DND-41 (cell line): Measurements from ENCODE around the gene ACTR3C.
"Not testable (repeated sequence)": the region's sequence is repeated elsewhere in the genome, so short reads cannot be mapped to it uniquely, and the experiment has no call there.

Source experiments
- ATAC-seq: fragments of 200-7000 bp; cut with Tn5 transposase; 3 replicates; pipeline ENCODE4 v1.9.1; 2021; ENCODE audit warnings: low read depth; ENCODE audit not compliant: insufficient read depth
- DNase-seq: peaks from one replicate; pipeline ENCODE4 v3.0.0-alpha.2; 2020
- H2AFZ ChIP-seq: 2 replicates; pipeline ENCODE4 v1.6.0; 2012; ENCODE audit warnings: low read depth, low read length
- H3K27ac ChIP-seq: 2 replicates; pipeline ENCODE4 v1.5.1; 2012; ENCODE audit warnings: low read length, inconsistent platforms
- H3K27me3 ChIP-seq: fragments of 200-600 bp; sonication (generic); 2 replicates; pipeline ENCODE4 v1.6.0; 2012; ENCODE audit warnings: low read length, mild to moderate bottlenecking, inconsistent platforms; ENCODE audit not compliant: insufficient read depth, poor library complexity
- H3K36me3 ChIP-seq: 2 replicates; pipeline ENCODE4 v1.5.1; 2012; ENCODE audit warnings: low read length, inconsistent platforms; ENCODE audit not compliant: insufficient read depth
- H3K4me1 ChIP-seq: 2 replicates; pipeline ENCODE4 v1.5.1; 2012; ENCODE audit warnings: mild to moderate bottlenecking, low read length; ENCODE audit not compliant: insufficient read depth
- H3K4me2 ChIP-seq: 2 replicates; pipeline ENCODE4 v1.6.0; 2012; ENCODE audit warnings: mild to moderate bottlenecking, moderate library complexity, low read length, inconsistent platforms; ENCODE audit not compliant: insufficient read depth
- H3K4me3 ChIP-seq, 2 experiments: fragments of 200-600 bp in 1 of 2; shearing (Covaris generic) in 1 of 2; 2 replicates each; pipeline ENCODE4 v1.5.1; 2012 to 2016; ENCODE audit warnings: inconsistent platforms in 2 of 2, low read length in 2 of 2, mild to moderate bottlenecking in 2 of 2, low read depth in 1 of 2, moderate library complexity in 1 of 2
- H3K79me2 ChIP-seq: 2 replicates; pipeline ENCODE4 v1.6.0; 2012; ENCODE audit warnings: low read length, inconsistent platforms; ENCODE audit not compliant: insufficient read depth
- H3K9ac ChIP-seq: 2 replicates; pipeline ENCODE4 v1.6.0; 2012; ENCODE audit warnings: low read depth, mild to moderate bottlenecking, inconsistent platforms, low read length, moderate library complexity
- H3K9me3 ChIP-seq: 2 replicates; pipeline ENCODE4 v1.5.1; 2012; ENCODE audit warnings: low read length, moderate library complexity, mild to moderate bottlenecking, inconsistent platforms; ENCODE audit not compliant: insufficient read depth, severe bottlenecking
- H4K20me1 ChIP-seq: 2 replicates; pipeline ENCODE4 v1.6.0; 2012; ENCODE audit warnings: low read length; ENCODE audit not compliant: insufficient read depth
- EZH2 ChIP-seq: IDR thresholded peaks from 3 replicates; pipeline ENCODE4 v1.6.1; 2012; ENCODE audit warnings: borderline replicate concordance, low read depth, mild to moderate bottlenecking, moderate library complexity, low read length, inconsistent platforms; ENCODE audit not compliant: severe bottlenecking
- TF ChIP-seq, protein P1 (sequence below): IDR thresholded peaks from 2 replicates; pipeline ENCODE4 v1.5.1; 2012; ENCODE audit warnings: borderline replicate concordance, low read length, moderate library complexity, mild to moderate bottlenecking; ENCODE audit not compliant: poor library complexity, severe bottlenecking; ENCODE audit errors: extremely low read depth

The ACTR3C gene

DNA sequence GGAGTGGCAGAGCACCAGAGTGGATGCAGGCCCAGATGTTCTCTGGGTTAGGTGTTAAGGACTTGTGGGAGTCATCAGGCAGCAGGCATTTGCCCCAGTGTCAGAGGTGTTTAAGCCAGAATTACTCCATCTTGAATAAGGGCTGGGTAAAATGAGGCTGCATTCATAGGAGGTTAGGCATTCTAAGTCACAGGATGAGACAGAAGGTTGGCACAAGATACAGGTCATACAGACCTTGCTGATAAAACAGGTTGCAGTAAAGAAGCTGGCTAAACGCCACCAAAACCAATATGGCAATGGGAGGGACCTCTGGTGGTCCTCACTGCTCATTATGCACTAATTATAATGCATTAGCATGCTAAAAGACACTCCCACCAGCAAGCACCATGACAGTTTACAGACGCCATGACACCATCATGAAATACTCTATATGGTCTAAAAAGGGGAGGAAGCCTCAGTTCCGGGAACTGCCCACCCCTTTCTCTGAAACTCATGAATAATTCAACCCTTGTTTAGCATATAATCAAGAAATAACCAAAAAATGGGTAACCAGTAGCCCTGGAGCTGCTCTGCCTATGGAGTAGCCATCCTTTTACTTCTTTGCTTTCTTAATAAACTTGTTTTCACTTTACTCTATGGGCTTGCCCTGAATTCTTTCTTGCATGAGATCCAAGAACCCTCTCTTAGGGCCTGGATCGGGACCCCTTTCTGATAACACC lies 1.1 kb downstream of the ACTR3C start:
- H3K9me3 ChIP-seq, result no peaks in the 10 kb centered on the region
- H3K36me3 ChIP-seq, result peaks cover 36% of the 10 kb centered on the region
- H2AFZ ChIP-seq, result peak overlapping the region; percentile 96
- ATAC-seq (peak; percentile 55), DNase-seq (peak; percentile 78)
- peak overlapping the region; percentile 99 for H3K27ac ChIP-seq
- H3K9ac ChIP-seq, result peak overlapping the region; percentile 98
- peaks cover 15% of the 10 kb centered on the region for H4K20me1 ChIP-seq
- H3K4me2 ChIP-seq, result peak overlapping the region; percentile 84
- no peaks in the 10 kb centered on the region for H3K27me3 ChIP-seq
- H3K79me2 ChIP-seq, result peaks cover 57% of the 10 kb centered on the region
- TF ChIP-seq, protein P1, sequence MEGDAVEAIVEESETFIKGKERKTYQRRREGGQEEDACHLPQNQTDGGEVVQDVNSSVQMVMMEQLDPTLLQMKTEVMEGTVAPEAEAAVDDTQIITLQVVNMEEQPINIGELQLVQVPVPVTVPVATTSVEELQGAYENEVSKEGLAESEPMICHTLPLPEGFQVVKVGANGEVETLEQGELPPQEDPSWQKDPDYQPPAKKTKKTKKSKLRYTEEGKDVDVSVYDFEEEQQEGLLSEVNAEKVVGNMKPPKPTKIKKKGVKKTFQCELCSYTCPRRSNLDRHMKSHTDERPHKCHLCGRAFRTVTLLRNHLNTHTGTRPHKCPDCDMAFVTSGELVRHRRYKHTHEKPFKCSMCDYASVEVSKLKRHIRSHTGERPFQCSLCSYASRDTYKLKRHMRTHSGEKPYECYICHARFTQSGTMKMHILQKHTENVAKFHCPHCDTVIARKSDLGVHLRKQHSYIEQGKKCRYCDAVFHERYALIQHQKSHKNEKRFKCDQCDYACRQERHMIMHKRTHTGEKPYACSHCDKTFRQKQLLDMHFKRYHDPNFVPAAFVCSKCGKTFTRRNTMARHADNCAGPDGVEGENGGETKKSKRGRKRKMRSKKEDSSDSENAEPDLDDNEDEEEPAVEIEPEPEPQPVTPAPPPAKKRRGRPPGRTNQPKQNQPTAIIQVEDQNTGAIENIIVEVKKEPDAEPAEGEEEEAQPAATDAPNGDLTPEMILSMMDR, result no peak
- TF ChIP-seq EZH2, result no peak
- H3K4me3 ChIP-seq, result peak overlapping the region; percentile 65 to 94
- peaks cover 40% of the 10 kb centered on the region for H3K4me1 ChIP-seq

DNA sequence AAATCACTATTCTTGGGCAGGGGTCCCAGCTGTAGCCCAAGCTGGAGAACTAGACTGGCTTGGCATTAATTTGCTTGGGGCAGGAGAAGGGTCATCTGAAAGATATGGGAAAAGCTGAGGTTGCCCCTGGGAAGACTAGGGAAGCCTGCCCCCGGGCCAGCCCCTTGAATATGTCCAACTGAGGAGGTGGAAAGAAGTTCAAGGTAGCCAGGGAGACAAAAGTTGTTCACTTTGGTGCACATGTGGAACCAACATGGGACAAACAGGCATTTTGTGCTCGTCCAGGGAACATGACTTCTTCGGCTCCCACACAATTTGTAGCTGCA lies 1.6 kb downstream of the ACTR3C start:
- H3K4me3 ChIP-seq, result peak overlapping the region in 1 of 2 experiments; percentile 94; a peak in 3 of 4 replicates
- peaks cover 30% of the 10 kb centered on the region for H3K36me3 ChIP-seq
- no peaks in the 10 kb centered on the region for H3K27me3 ChIP-seq
- DNase-seq, result no peak
- 0 out of 2 replicates have a peak overlapping the region, but pooled peaks have one; percentile 96 for H2AFZ ChIP-seq
- no peaks in the 10 kb centered on the region for H3K9me3 ChIP-seq
- no peak for TF ChIP-seq EZH2
- TF ChIP-seq, protein P1, result no peak
- peak overlapping the region; percentile 98 for H3K9ac ChIP-seq
- peaks cover 52% of the 10 kb centered on the region for H3K79me2 ChIP-seq
- peaks cover 15% of the 10 kb centered on the region for H4K20me1 ChIP-seq
- peak overlapping the region; percentile 84 for H3K4me2 ChIP-seq
- peaks cover 38% of the 10 kb centered on the region for H3K4me1 ChIP-seq
- H3K27ac ChIP-seq, result peak overlapping the region; percentile 99
- no peak for ATAC-seq

DNA sequence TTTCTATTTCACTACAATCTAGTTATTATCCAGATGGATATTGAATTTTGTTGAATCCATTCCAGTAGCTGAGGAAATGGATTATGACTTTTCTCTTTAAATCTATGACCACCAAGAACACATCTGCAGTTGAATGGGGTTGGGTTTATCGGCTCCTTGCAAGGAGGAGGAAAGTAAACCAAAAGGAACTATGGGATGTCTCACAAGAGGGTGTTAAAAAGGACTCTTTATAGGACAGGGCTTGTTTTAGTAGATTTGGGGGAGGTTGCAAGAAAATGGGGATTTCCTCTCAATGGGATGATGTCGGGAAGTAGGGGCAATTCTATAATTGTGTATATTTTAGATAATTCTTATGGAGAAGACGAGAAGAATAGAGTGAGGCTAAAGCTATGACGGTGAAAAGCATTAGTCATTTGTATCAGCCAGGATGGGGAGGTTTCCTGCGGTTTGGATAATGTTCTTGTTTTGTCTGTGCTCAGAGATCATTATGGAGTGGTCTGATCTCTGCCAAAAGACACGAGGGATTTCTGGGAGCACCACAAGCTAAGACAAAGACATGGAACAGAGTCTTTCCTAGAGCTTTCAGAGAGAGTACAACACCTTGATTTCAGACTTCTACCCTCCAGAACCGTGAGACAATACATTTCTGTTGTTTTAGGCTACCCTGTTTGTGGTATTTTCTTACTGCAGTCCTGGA lies 5.4 kb downstream of the ACTR3C start:
- Histone ChIP-seq H3K4me1 (peaks cover 10% of the 10 kb centered on the region), H2AFZ (no peak overlapping the region), H3K36me3 (peaks cover 2% of the 10 kb centered on the region), H3K4me2 (no peak overlapping the region), H3K9me3 (no peaks in the 10 kb centered on the region), H3K4me3 (no peak overlapping the region), H4K20me1 (no peaks in the 10 kb centered on the region), H3K79me2 (peaks cover 13% of the 10 kb centered on the region), H3K9ac (no peak overlapping the region), H3K27me3 (no peaks in the 10 kb centered on the region), H3K27ac (no peak overlapping the region)
- no peak for DNase-seq
- TF ChIP-seq, protein P1, result no peak
- no peak for TF ChIP-seq EZH2
- no peak for ATAC-seq

DNA sequence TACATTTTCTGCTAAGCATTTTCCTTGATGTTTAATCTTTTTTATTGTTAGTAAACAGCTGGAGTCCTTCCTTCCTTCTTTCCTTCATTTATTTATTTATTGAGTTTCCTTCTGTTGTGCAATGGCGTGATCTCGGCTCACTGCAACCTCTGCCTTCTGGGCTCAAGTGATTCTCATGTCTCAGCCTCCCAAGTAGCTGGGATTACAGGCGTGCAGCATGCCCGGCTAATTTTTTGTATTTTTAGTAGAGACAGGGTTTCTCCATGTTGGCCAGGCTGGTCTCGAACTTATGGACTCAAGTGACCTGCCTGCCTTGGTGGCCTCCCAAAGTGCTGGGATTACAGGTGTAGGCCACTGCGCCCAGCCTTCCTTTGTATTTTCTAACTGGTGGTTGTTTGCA lies 6.4 kb downstream of the ACTR3C start:
- not testable (repeated sequence) for H3K27ac ChIP-seq, DNase-seq, H4K20me1 ChIP-seq, H3K4me2 ChIP-seq, H3K9ac ChIP-seq, H3K79me2 ChIP-seq, H3K27me3 ChIP-seq, H3K4me1 ChIP-seq, H2AFZ ChIP-seq, ATAC-seq, H3K4me3 ChIP-seq, H3K36me3 ChIP-seq, H3K9me3 ChIP-seq
